ENCODE data around the gene DCTN4.

DCTN4 gene

GRCh38 chr5:150734579-150735384, 24.0 kb downstream of the DCTN4 start:
- peak; percentile 11 for DNase-seq

GRCh38 chr5:150731669-150732242, 27.1 kb downstream of the DCTN4 start:
- no peak for DNase-seq

- no peak for DNase-seq
Measured at GRCh38 chr5:150729859-150730258, 29.0 kb downstream of the DCTN4 start.

- no peak for DNase-seq
Measured at GRCh38 chr5:150723845-150724244, 35.0 kb downstream of the DCTN4 start.

GRCh38 chr5:150710165-150710564, 48.7 kb downstream of the DCTN4 start:
- peak; percentile 19 for DNase-seq

GRCh38 chr5:150706776-150707390, 51.9 kb downstream of the DCTN4 start:
- no peak for DNase-seq

- no peak for DNase-seq
Measured at GRCh38 chr5:150703762-150704161, 55.1 kb downstream of the DCTN4 start.

- peak; percentile 95 for DNase-seq
Measured at GRCh38 chr5:150700594-150701377, 58.0 kb downstream of the DCTN4 start, which contains the start of gene RBM22. Gene RBM22 (minus strand): TSS chr5:150701062. CDS start chr5:150700985, 77 bp downstream.

GRCh38 chr5:150700246-150700593, 58.6 kb downstream of the DCTN4 start:
- no peak for DNase-seq

- no peak for DNase-seq
Measured at GRCh38 chr5:150694612-150695011, 64.2 kb downstream of the DCTN4 start.

GRCh38 chr5:150692276-150692675, 66.5 kb downstream of the DCTN4 start:
- DNase-seq, result no peak

GRCh38 chr5:150690760-150691159, 68.1 kb downstream of the DCTN4 start:
- no peak for DNase-seq

- DNase-seq, result no peak
Measured at GRCh38 chr5:150689120-150689519, 69.7 kb downstream of the DCTN4 start.

- no peak for DNase-seq
Measured at GRCh38 chr5:150676578-150676977, 82.2 kb downstream of the DCTN4 start.

- DNase-seq, result no peak
Measured at GRCh38 chr5:150675069-150675468, 83.7 kb downstream of the DCTN4 start.

- no peak for DNase-seq
Measured at GRCh38 chr5:150674341-150674821, 84.4 kb downstream of the DCTN4 start.

- DNase-seq, result no peak
Measured at GRCh38 chr5:150672884-150673275, 85.9 kb downstream of the DCTN4 start.

- DNase-seq, result peak; percentile 54
Measured at GRCh38 chr5:150672237-150672883, 86.5 kb downstream of the DCTN4 start.

- peak; percentile 33 for DNase-seq
Measured at GRCh38 chr5:150671509-150672236, 87.1 kb downstream of the DCTN4 start.

- no peak for DNase-seq
Measured at GRCh38 chr5:150670948-150671310, 87.9 kb downstream of the DCTN4 start.

- no peak for DNase-seq
Measured at GRCh38 chr5:150670275-150670947, 88.4 kb downstream of the DCTN4 start.

Data from CD4-positive, alpha-beta T cell treated with Interleukin-17A for 4 hours (primary cell).